ENCODE data around the gene TAF13. TPM values are rescaled to one million over a fixed set of nuclear protein-coding genes. Genes with fewer than 3 reads are reported as not detected.

Gene TAF13
- total RNA-seq, 3 donors from 2014 or later (not counting 1 experiment from before 2014, with no cell fraction given), result 44.4 to 54.5 (median 47.2) TPM

- intact Hi-C loops (cut with micrococcal nuclease), result no loop called here
- Mint-ChIP-seq H3K27ac (no peak overlapping the region), H3K27me3 (ENCODE audit: low read depth in 2 of 2) (peaks cover 0 to 4% of the 10 kb centered on the region in 2 donors), H3K4me1 (no peaks in the 10 kb centered on the region), H3K4me3 (no peak overlapping the region), H3K9me3 (no peaks in the 10 kb centered on the region), H3K36me3 (no peaks in the 10 kb centered on the region)
- Histone ChIP-seq H3K4me3 (ENCODE audit: low read length) (no peak overlapping the region), H3K27me3 (ENCODE audit: control insufficient read depth, insufficient read depth, low read length) (no peaks in the 10 kb centered on the region), H3K27ac (ENCODE audit: low read length) (no peak overlapping the region), H3K9me3 (ENCODE audit: control insufficient read depth, insufficient read depth, low read length) (no peaks in the 10 kb centered on the region), H3K36me3 (ENCODE audit: control insufficient read depth, insufficient read depth, low read length) (no peaks in the 10 kb centered on the region), H3K4me1 (ENCODE audit: control insufficient read depth, insufficient read depth, low read length) (no peaks in the 10 kb centered on the region)
- ATAC-seq (no peak), DNase-seq (no peak)
- WGBS (ENCODE audit: insufficient coverage), result 82% methylated on average over 6 of the region's 7 CpGs
- TF ChIP-seq CTCF (IDR thresholded peaks at IDR 0.05), result no peak
Measured at GRCh38 chr1:109050228-109050995, 25.4 kb downstream of the TAF13 start.

- TF ChIP-seq CTCF (IDR thresholded peaks at IDR 0.05), result no peak
- H3K4me3 Mint-ChIP-seq, result no peak overlapping the region
- intact Hi-C loops (cut with micrococcal nuclease), result no loop called here
- Histone ChIP-seq H3K4me1 (ENCODE audit: control insufficient read depth, insufficient read depth, low read length) (no peaks in the 10 kb centered on the region), H3K36me3 (ENCODE audit: control insufficient read depth, insufficient read depth, low read length) (no peaks in the 10 kb centered on the region), H3K27ac (ENCODE audit: low read length) (no peak overlapping the region), H3K27me3 (ENCODE audit: control insufficient read depth, insufficient read depth, low read length) (no peaks in the 10 kb centered on the region), H3K4me3 (ENCODE audit: low read length) (no peak overlapping the region), H3K9me3 (ENCODE audit: control insufficient read depth, insufficient read depth, low read length) (no peaks in the 10 kb centered on the region)
- ATAC-seq, result no peak
- H3K36me3 Mint-ChIP-seq, result no peaks in the 10 kb centered on the region
- no peak for DNase-seq
- H3K4me1 Mint-ChIP-seq, result no peaks in the 10 kb centered on the region
- H3K9me3 Mint-ChIP-seq, result no peaks in the 10 kb centered on the region
- no peak overlapping the region for H3K27ac Mint-ChIP-seq
- WGBS (ENCODE audit: insufficient coverage), result 14% methylated on average over 2 of the region's 2 CpGs
- H3K27me3 Mint-ChIP-seq (ENCODE audit: low read depth in 2 of 2), result peaks cover 0 to 4% of the 10 kb centered on the region in 2 donors
Measured at GRCh38 chr1:109048335-109048734, 27.5 kb downstream of the TAF13 start.

- no peak overlapping the region for H3K27ac Mint-ChIP-seq
- Histone ChIP-seq H3K36me3 (ENCODE audit: control insufficient read depth, insufficient read depth, low read length) (no peaks in the 10 kb centered on the region), H3K27me3 (ENCODE audit: control insufficient read depth, insufficient read depth, low read length) (no peaks in the 10 kb centered on the region), H3K4me1 (ENCODE audit: control insufficient read depth, insufficient read depth, low read length) (peaks cover 4% of the 10 kb centered on the region), H3K9me3 (ENCODE audit: control insufficient read depth, insufficient read depth, low read length) (no peaks in the 10 kb centered on the region), H3K4me3 (ENCODE audit: low read length) (no peak overlapping the region), H3K27ac (ENCODE audit: low read length) (no peak overlapping the region)
- no peak for DNase-seq
- no peak for TF ChIP-seq CTCF (IDR thresholded peaks at IDR 0.05)
- H3K4me3 Mint-ChIP-seq, result no peak overlapping the region
- no peaks in the 10 kb centered on the region for H3K36me3 Mint-ChIP-seq
- peaks cover 0 to 4% of the 10 kb centered on the region in 2 donors for H3K4me1 Mint-ChIP-seq
- intact Hi-C loops (cut with micrococcal nuclease), result no loop called here
- no peaks in the 10 kb centered on the region for H3K9me3 Mint-ChIP-seq
- ATAC-seq, result no peak
- peaks cover 0 to 4% of the 10 kb centered on the region in 2 donors for H3K27me3 Mint-ChIP-seq (ENCODE audit: low read depth in 2 of 2)
- WGBS (ENCODE audit: insufficient coverage), result 84% methylated on average over 6 of the region's 6 CpGs
Measured at GRCh38 chr1:109047339-109047738, 28.5 kb downstream of the TAF13 start.

- H3K27me3 Mint-ChIP-seq (ENCODE audit: low read depth in 2 of 2), result peaks cover 0 to 4% of the 10 kb centered on the region in 2 donors
- WGBS (ENCODE audit: insufficient coverage), result 88% methylated on average over 4 of the region's 4 CpGs
- no peak overlapping the region for H3K27ac ChIP-seq (ENCODE audit: low read length)
- ATAC-seq, result no peak
- no peaks in the 10 kb centered on the region for H3K9me3 Mint-ChIP-seq
- H3K36me3 ChIP-seq (ENCODE audit: control insufficient read depth, insufficient read depth, low read length), result no peaks in the 10 kb centered on the region
- no peak overlapping the region for H3K4me3 ChIP-seq (ENCODE audit: low read length)
- H3K9me3 ChIP-seq (ENCODE audit: control insufficient read depth, insufficient read depth, low read length), result no peaks in the 10 kb centered on the region
- H3K4me1 ChIP-seq (ENCODE audit: control insufficient read depth, insufficient read depth, low read length), result peaks cover 6% of the 10 kb centered on the region
- DNase-seq, result no peak
- intact Hi-C loops (cut with micrococcal nuclease), result no loop called here
- H3K36me3 Mint-ChIP-seq, result no peaks in the 10 kb centered on the region
- H3K27me3 ChIP-seq (ENCODE audit: control insufficient read depth, insufficient read depth, low read length), result no peaks in the 10 kb centered on the region
- H3K4me3 Mint-ChIP-seq, result no peak overlapping the region
- peaks cover 0 to 4% of the 10 kb centered on the region in 2 donors for H3K4me1 Mint-ChIP-seq
- no peak for TF ChIP-seq CTCF (IDR thresholded peaks at IDR 0.05)
- H3K27ac Mint-ChIP-seq, result no peak overlapping the region
Measured at GRCh38 chr1:109046671-109047070, 29.1 kb downstream of the TAF13 start.
